Endothelial cell of umbilical vein (primary cell): ENCODE measurements around the gene EXOC3. TPM values are rescaled to one million over a fixed set of nuclear protein-coding genes. Genes with fewer than 3 reads are reported as not detected.

Experiments used
- BruUV-seq: library from RNA; stranded (reverse); fragments of 400-500 nt; replicated peaks from 2 replicates; lab custom pipeline; 2021; lab: Mats Ljungman, UMichigan
- CTCF ChIA-PET: fragments of 300-600, 350-600 bp; sonication (Branson Sonifier 250); formaldehyde crosslinking; loops from one replicate; lab custom pipeline; 2021; ENCODE audit warnings: antibody characterized with exemption, inconsistent platforms; lab: Charles Lee
- POLR2A ChIA-PET: fragments of 300-600, 350-600 bp; sonication (Branson Sonifier 250); formaldehyde crosslinking; loops from one replicate; lab custom pipeline; 2021; ENCODE audit warnings: antibody characterized with exemption, inconsistent platforms; lab: Charles Lee
- DNase-seq: peaks from one replicate; pipeline ENCODE4 v3.0.0-alpha.2; 2011; ENCODE audit warnings: low read depth, low spot score
- FAIRE-seq: peaks from 2 replicates; lab custom pipeline; 2011; peaks lifted over from hg19 to GRCh38; lab: Jason Lieb, UNC
- H2AFZ ChIP-seq: 2 replicates; pipeline ENCODE4 v1.6.0; 2012; ENCODE audit warnings: low read depth, low read length, control low read depth, inconsistent platforms
- H3K27ac ChIP-seq: 2 replicates; pipeline ENCODE4 v1.5.1; 2011; ENCODE audit warnings: low read depth, mild to moderate bottlenecking, control low read depth, low read length, moderate library complexity; ENCODE audit not compliant: insufficient read depth
- H3K27me3 ChIP-seq, 2 experiments: 2 replicates each; pipeline versions ENCODE4 v1.6.0 to v1.6.1; 2011; ENCODE audit warnings: low read length in 2 of 2, mixed read lengths in 1 of 2; ENCODE audit not compliant: control insufficient read depth in 2 of 2, insufficient read depth in 2 of 2
- H3K36me3 ChIP-seq, 2 experiments: 2 replicates in 1 of 2; 3 replicates in 1 of 2; pipeline ENCODE4 v1.5.1; 2011; ENCODE audit warnings: low read length in 2 of 2, mild to moderate bottlenecking in 1 of 2, moderate library complexity in 1 of 2; ENCODE audit not compliant: control insufficient read depth in 2 of 2, insufficient read depth in 2 of 2; ENCODE audit errors: extremely low read depth in 1 of 2
- H3K4me1 ChIP-seq: 3 replicates; pipeline ENCODE4 v1.5.1; 2011; ENCODE audit warnings: mild to moderate bottlenecking, low read length; ENCODE audit not compliant: control insufficient read depth, insufficient read depth; ENCODE audit errors: extremely low read depth
- H3K4me2 ChIP-seq: 2 replicates; pipeline ENCODE4 v1.6.1; 2011; ENCODE audit warnings: low read length, control low read depth, mixed read lengths; ENCODE audit not compliant: insufficient read depth
- H3K4me3 ChIP-seq, 3 experiments: fragments of 200-600 bp in 1 of 3; sonication (generic), shearing (Covaris generic) in 1 of 3; replicated peaks in 1 of 3; 2 replicates each; pipeline ENCODE4 v1.5.1; 2011 to 2016; ENCODE audit warnings: control low read depth in 3 of 3, low read length in 3 of 3, mild to moderate bottlenecking in 2 of 3, inconsistent platforms in 1 of 3, low read depth in 1 of 3, moderate library complexity in 1 of 3; ENCODE audit not compliant: insufficient read depth in 1 of 3
- H3K79me2 ChIP-seq: 2 replicates; pipeline ENCODE4 v1.6.0; 2012; ENCODE audit warnings: low read length, inconsistent platforms; ENCODE audit not compliant: control insufficient read depth, insufficient read depth
- H3K9ac ChIP-seq: replicated peaks from 2 replicates; pipeline ENCODE3; 2011; ENCODE audit warnings: low read length, control low read depth; ENCODE audit not compliant: insufficient read depth; ENCODE audit errors: extremely low read depth
- H3K9me1 ChIP-seq: replicated peaks from 3 replicates; pipeline ENCODE4 v1.6.0; 2011; ENCODE audit warnings: mild to moderate bottlenecking, low read length; ENCODE audit not compliant: control insufficient read depth, insufficient read depth; ENCODE audit errors: extremely low read depth
- H3K9me3 ChIP-seq: replicated peaks from 2 replicates; pipeline ENCODE4 v1.5.1; 2012; ENCODE audit warnings: low read length, inconsistent platforms; ENCODE audit not compliant: control insufficient read depth, insufficient read depth
- H4K20me1 ChIP-seq: replicated peaks from 2 replicates; pipeline ENCODE3; 2011; ENCODE audit warnings: mild to moderate bottlenecking, low read length; ENCODE audit not compliant: control insufficient read depth, insufficient read depth; ENCODE audit errors: extremely low read depth
- EZH2 ChIP-seq: IDR thresholded peaks from 2 replicates; pipeline ENCODE4 v1.6.1; 2012; ENCODE audit warnings: borderline replicate concordance, low read depth, mild to moderate bottlenecking, moderate library complexity, low read length, inconsistent platforms; ENCODE audit not compliant: severe bottlenecking
- FOS ChIP-seq: IDR thresholded peaks from 2 replicates; pipeline ENCODE4 v1.6.1; 2011; ENCODE audit warnings: mild to moderate bottlenecking, low read length, moderate library complexity, borderline replicate concordance; ENCODE audit not compliant: insufficient read depth
- GATA2 ChIP-seq: IDR thresholded peaks from 2 replicates; pipeline ENCODE4 v1.7.0; 2011; ENCODE audit warnings: low read depth, mild to moderate bottlenecking, moderate library complexity, mixed read lengths, low read length; ENCODE audit not compliant: insufficient read length, insufficient read depth
- JUN ChIP-seq: IDR thresholded peaks from 2 replicates; pipeline ENCODE4 v1.6.1; 2011; ENCODE audit warnings: borderline replicate concordance, low read depth; ENCODE audit not compliant: insufficient read length, insufficient read depth
- MAX ChIP-seq: IDR thresholded peaks from 2 replicates; pipeline ENCODE4 v1.6.1; 2011; ENCODE audit not compliant: insufficient read depth, insufficient read length
- dilution Hi-C: fragments of 300-500 bp; cut with MboI; formaldehyde crosslinking; loops from one replicate; pipeline ENCODE4 v1.15.0; 2019; ENCODE audit warnings: low sequenced_read_pairs; ENCODE audit not compliant: extremely low pct_ligation_motif_present
- intact Hi-C: fragments of 100-400 bp; cut with micrococcal nuclease; formaldehyde crosslinking; loops from one replicate; pipeline ENCODE4 v1.10.0; 2022
- polyA plus RNA-seq, 4 experiments: library from polyadenylated mRNA; depleted of rRNA in 3 of 4; stranded (reverse) in 3 of 4; unstranded in 1 of 4; fragments of >200 nt; gene quantifications; 2 replicates each; pipeline versions ENCODE4 v1.2.1 to v1.2.3, GENCODE V29; 2011 to 2012; ENCODE audit warnings: missing spikeins in 1 of 4
- total RNA-seq: library from RNA; stranded (reverse); gene quantifications from 2 replicates; pipeline ENCODE4 v1.2.3, GENCODE V29; 2021

Gene EXOC3
- total and polyA plus RNA-seq, 2 donors (not counting 3 experiments of a cell fraction or from before 2014, with no cell fraction given): 26.4 to 52.9 TPM

- CTCF ChIA-PET: no interaction called here
- intact Hi-C loops: no loop called here
- Histone ChIP-seq H3K36me3 (no peaks in the 10 kb centered on the region), H3K27me3 (no peaks in the 10 kb centered on the region), H3K9me1 (no peaks in the 10 kb centered on the region), H3K9me3 (no peaks in the 10 kb centered on the region), H3K27ac (no peak overlapping the region), H2AFZ (no peak overlapping the region), H3K4me3 (no peak overlapping the region), H3K9ac (no peak overlapping the region), H3K79me2 (no peaks in the 10 kb centered on the region), H3K4me2 (no peak overlapping the region), H3K4me1 (no peaks in the 10 kb centered on the region), H4K20me1 (no peaks in the 10 kb centered on the region)
- dilution Hi-C loops: no loop called here
- no peak for TF ChIP-seq GATA2
- POLR2A ChIA-PET: no interaction called here
- BruUV-seq: no TSS peak
- FAIRE-seq: no peak
- DNase-seq: no peak
These were observed 48.3 kb downstream of the EXOC3 start for GRCh38 chr5:491119-491855.

GRCh38 chr5:491856-492155, 48.8 kb downstream of the EXOC3 start:
- POLR2A ChIA-PET: no interaction called here
- H4K20me1 ChIP-seq: no peaks in the 10 kb centered on the region
- dilution Hi-C loops: no loop called here

More at GRCh38 chr5:491856-492155, 48.8 kb downstream of the EXOC3 start:
- intact Hi-C loops: no loop called here
- Histone ChIP-seq H3K36me3 (no peaks in the 10 kb centered on the region), H3K9me1 (no peaks in the 10 kb centered on the region), H3K79me2 (no peaks in the 10 kb centered on the region), H3K9ac (no peak overlapping the region), H3K9me3 (no peaks in the 10 kb centered on the region), H2AFZ (no peak overlapping the region), H3K4me1 (no peaks in the 10 kb centered on the region), H3K27ac (no peak overlapping the region), H3K4me2 (no peak overlapping the region), H3K27me3 (no peaks in the 10 kb centered on the region), H3K4me3 (no peak overlapping the region)
- DNase-seq (no peak), FAIRE-seq (no peak)
- TF ChIP-seq EZH2 (no peak), JUN (no peak), FOS (no peak), MAX (no peak)
- CTCF ChIA-PET: no interaction called here
- BruUV-seq: no TSS peak
